ENCODE results near the gene SH3PXD2A.
"Not testable (repeated sequence)": the region's sequence is repeated elsewhere in the genome, so short reads cannot be mapped to it uniquely, and the experiment has no call there.

The SH3PXD2A gene

GRCh38 chr10:103736763-103737162 lies 118.6 kb downstream of the SH3PXD2A start:
- DNase-seq = no peak

- DNase-seq = no peak
These were observed 119.3 kb downstream of the SH3PXD2A start for GRCh38 chr10:103736044-103736443.

- no peak for DNase-seq
These were observed 120.6 kb downstream of the SH3PXD2A start for GRCh38 chr10:103734731-103735130.

- no peak for DNase-seq
These were observed 122.3 kb downstream of the SH3PXD2A start for GRCh38 chr10:103733045-103733419.

GRCh38 chr10:103732339-103733044 lies 122.9 kb downstream of the SH3PXD2A start:
- DNase-seq = no peak

GRCh38 chr10:103731609-103732270 lies 123.6 kb downstream of the SH3PXD2A start:
- no peak for DNase-seq

- not testable (repeated sequence) for DNase-seq
These were observed 124.3 kb downstream of the SH3PXD2A start for GRCh38 chr10:103731026-103731425.

- DNase-seq = no peak
These were observed 125.5 kb downstream of the SH3PXD2A start for GRCh38 chr10:103729851-103730250.

GRCh38 chr10:103727991-103728689 lies 127.2 kb downstream of the SH3PXD2A start:
- DNase-seq = no peak

- DNase-seq = no peak
These were observed 127.8 kb downstream of the SH3PXD2A start for GRCh38 chr10:103727546-103727963.

GRCh38 chr10:103726637-103727036 lies 128.7 kb downstream of the SH3PXD2A start:
- DNase-seq = no peak

GRCh38 chr10:103725242-103725641 lies 130.1 kb downstream of the SH3PXD2A start:
- no peak for DNase-seq

GRCh38 chr10:103724771-103725170 lies 130.6 kb downstream of the SH3PXD2A start:
- no peak for DNase-seq

- no peak for DNase-seq
These were observed 131.3 kb downstream of the SH3PXD2A start for GRCh38 chr10:103724074-103724473.

- DNase-seq = no peak
These were observed 131.8 kb downstream of the SH3PXD2A start for GRCh38 chr10:103723557-103723956.

GRCh38 chr10:103722632-103723031 lies 132.7 kb downstream of the SH3PXD2A start:
- no peak for DNase-seq

GRCh38 chr10:103720964-103721335 lies 134.4 kb downstream of the SH3PXD2A start:
- DNase-seq = no peak

- DNase-seq = no peak
These were observed 134.9 kb downstream of the SH3PXD2A start for GRCh38 chr10:103720328-103720963.

GRCh38 chr10:103719036-103719435 lies 136.3 kb downstream of the SH3PXD2A start:
- no peak for DNase-seq

GRCh38 chr10:103718247-103718620 lies 137.1 kb downstream of the SH3PXD2A start:
- no peak for DNase-seq

- DNase-seq = no peak
These were observed 137.8 kb downstream of the SH3PXD2A start for GRCh38 chr10:103717341-103718246.
